ENCODE measurements around the gene PCLO. TPM values are rescaled to one million over a fixed set of nuclear protein-coding genes. Genes with fewer than 3 reads are reported as not detected.

The PCLO gene
- total RNA-seq, 1 experiment from 2014 or later, result 3.0 TPM

DNA sequence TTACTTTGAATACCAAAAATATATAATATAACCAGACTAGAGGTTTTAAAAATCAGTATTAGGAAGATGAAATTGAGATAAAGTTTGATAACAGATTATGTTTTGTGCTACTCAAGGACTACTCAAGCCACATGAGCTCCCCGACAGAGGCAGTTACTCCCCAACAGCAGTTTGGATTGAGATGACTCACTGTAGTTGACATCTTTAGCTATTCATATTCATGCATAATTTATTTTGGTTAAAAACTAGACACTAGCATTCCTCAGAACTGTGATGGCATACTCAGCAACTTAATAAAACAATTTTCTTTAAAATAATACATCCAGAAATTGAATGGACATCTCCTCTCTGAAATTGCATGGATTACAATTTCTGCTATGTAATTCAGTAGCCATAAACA lies 19.6 kb downstream of the PCLO start:
- ChIA-PET CTCF (no interaction called here), POLR2A (interaction anchor here (1.1 kb wide), 1 partner anchor 10 kb away, joined by 5 read pairs; no protein-coding TSS in a partner anchor)
- Mint-ChIP-seq H3K36me3 (no peaks in the 10 kb centered on the region), H3K4me1 (peaks cover 38% of the 10 kb centered on the region), H3K9me3 (no peaks in the 10 kb centered on the region), H3K27ac (no peak overlapping the region), H3K4me3 (no peak overlapping the region), H3K27me3 (ENCODE audit: low read depth) (no peaks in the 10 kb centered on the region)
- no peak for DNase-seq (ENCODE audit: low spot score)
- TF ChIP-seq ZNF671 (CRISPR knock-in tag; IDR thresholded peaks at IDR 0.05) (no peak), NFATC4 (CRISPR knock-in tag; IDR thresholded peaks at IDR 0.05) (no peak), ZNF396 (CRISPR knock-in tag; IDR thresholded peaks at IDR 0.05; ENCODE audit: borderline replicate concordance) (no peak), ZNF138 (CRISPR knock-in tag; conservative IDR thresholded peaks at IDR 0.05) (no peak), TCF7 (CRISPR knock-in tag; IDR thresholded peaks at IDR 0.05; ENCODE audit: low read depth) (no peak), SMAD4 (CRISPR knock-in tag; IDR thresholded peaks at IDR 0.05) (no peak), HMGA2 (CRISPR knock-in tag; IDR thresholded peaks at IDR 0.05) (no peak), EMX1 (CRISPR knock-in tag; IDR thresholded peaks at IDR 0.05) (no peak), IRF2 (CRISPR knock-in tag; IDR thresholded peaks at IDR 0.05; ENCODE audit: borderline replicate concordance, low read depth) (no peak), FOXK1 (CRISPR knock-in tag; IDR thresholded peaks at IDR 0.05) (no peak), ESRRA (CRISPR knock-in tag; IDR thresholded peaks at IDR 0.05; ENCODE audit: borderline replicate concordance) (no peak), ZNF121 (CRISPR knock-in tag; IDR thresholded peaks at IDR 0.05) (no peak), TP53 (CRISPR knock-in tag; IDR thresholded peaks at IDR 0.05) (no peak)
- TF ChIP-seq, protein P1, sequence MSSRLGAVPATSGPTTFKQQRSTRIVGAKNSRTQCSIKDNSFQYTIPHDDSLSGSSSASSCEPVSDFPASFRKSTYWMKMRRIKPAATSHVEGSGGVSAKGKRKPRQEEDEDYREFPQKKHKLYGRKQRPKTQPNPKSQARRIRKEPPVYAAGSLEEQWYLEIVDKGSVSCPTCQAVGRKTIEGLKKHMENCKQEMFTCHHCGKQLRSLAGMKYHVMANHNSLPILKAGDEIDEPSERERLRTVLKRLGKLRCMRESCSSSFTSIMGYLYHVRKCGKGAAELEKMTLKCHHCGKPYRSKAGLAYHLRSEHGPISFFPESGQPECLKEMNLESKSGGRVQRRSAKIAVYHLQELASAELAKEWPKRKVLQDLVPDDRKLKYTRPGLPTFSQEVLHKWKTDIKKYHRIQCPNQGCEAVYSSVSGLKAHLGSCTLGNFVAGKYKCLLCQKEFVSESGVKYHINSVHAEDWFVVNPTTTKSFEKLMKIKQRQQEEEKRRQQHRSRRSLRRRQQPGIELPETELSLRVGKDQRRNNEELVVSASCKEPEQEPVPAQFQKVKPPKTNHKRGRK (CRISPR knock-in tag; IDR thresholded peaks at IDR 0.05; ENCODE audit: borderline replicate concordance), result no peak
- TF ChIP-seq, protein P2, sequence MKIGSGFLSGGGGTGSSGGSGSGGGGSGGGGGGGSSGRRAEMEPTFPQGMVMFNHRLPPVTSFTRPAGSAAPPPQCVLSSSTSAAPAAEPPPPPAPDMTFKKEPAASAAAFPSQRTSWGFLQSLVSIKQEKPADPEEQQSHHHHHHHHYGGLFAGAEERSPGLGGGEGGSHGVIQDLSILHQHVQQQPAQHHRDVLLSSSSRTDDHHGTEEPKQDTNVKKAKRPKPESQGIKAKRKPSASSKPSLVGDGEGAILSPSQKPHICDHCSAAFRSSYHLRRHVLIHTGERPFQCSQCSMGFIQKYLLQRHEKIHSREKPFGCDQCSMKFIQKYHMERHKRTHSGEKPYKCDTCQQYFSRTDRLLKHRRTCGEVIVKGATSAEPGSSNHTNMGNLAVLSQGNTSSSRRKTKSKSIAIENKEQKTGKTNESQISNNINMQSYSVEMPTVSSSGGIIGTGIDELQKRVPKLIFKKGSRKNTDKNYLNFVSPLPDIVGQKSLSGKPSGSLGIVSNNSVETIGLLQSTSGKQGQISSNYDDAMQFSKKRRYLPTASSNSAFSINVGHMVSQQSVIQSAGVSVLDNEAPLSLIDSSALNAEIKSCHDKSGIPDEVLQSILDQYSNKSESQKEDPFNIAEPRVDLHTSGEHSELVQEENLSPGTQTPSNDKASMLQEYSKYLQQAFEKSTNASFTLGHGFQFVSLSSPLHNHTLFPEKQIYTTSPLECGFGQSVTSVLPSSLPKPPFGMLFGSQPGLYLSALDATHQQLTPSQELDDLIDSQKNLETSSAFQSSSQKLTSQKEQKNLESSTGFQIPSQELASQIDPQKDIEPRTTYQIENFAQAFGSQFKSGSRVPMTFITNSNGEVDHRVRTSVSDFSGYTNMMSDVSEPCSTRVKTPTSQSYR (CRISPR knock-in tag; IDR thresholded peaks at IDR 0.05), result no peak
- TF ChIP-seq, protein P3, sequence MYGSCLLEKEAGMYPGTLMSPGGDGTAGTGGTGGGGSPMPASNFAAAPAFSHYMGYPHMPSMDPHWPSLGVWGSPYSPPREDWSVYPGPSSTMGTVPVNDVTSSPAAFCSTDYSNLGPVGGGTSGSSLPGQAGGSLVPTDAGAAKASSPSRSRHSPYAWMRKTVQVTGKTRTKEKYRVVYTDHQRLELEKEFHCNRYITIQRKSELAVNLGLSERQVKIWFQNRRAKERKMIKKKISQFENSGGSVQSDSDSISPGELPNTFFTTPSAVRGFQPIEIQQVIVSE (CRISPR knock-in tag; IDR thresholded peaks at IDR 0.05; ENCODE audit: borderline replicate concordance), result no peak
- TF ChIP-seq, protein P4, sequence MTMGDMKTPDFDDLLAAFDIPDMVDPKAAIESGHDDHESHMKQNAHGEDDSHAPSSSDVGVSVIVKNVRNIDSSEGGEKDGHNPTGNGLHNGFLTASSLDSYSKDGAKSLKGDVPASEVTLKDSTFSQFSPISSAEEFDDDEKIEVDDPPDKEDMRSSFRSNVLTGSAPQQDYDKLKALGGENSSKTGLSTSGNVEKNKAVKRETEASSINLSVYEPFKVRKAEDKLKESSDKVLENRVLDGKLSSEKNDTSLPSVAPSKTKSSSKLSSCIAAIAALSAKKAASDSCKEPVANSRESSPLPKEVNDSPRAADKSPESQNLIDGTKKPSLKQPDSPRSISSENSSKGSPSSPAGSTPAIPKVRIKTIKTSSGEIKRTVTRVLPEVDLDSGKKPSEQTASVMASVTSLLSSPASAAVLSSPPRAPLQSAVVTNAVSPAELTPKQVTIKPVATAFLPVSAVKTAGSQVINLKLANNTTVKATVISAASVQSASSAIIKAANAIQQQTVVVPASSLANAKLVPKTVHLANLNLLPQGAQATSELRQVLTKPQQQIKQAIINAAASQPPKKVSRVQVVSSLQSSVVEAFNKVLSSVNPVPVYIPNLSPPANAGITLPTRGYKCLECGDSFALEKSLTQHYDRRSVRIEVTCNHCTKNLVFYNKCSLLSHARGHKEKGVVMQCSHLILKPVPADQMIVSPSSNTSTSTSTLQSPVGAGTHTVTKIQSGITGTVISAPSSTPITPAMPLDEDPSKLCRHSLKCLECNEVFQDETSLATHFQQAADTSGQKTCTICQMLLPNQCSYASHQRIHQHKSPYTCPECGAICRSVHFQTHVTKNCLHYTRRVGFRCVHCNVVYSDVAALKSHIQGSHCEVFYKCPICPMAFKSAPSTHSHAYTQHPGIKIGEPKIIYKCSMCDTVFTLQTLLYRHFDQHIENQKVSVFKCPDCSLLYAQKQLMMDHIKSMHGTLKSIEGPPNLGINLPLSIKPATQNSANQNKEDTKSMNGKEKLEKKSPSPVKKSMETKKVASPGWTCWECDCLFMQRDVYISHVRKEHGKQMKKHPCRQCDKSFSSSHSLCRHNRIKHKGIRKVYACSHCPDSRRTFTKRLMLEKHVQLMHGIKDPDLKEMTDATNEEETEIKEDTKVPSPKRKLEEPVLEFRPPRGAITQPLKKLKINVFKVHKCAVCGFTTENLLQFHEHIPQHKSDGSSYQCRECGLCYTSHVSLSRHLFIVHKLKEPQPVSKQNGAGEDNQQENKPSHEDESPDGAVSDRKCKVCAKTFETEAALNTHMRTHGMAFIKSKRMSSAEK (CRISPR knock-in tag; IDR thresholded peaks at IDR 0.05; ENCODE audit: borderline replicate concordance), result no peak
- TF ChIP-seq, protein P5, sequence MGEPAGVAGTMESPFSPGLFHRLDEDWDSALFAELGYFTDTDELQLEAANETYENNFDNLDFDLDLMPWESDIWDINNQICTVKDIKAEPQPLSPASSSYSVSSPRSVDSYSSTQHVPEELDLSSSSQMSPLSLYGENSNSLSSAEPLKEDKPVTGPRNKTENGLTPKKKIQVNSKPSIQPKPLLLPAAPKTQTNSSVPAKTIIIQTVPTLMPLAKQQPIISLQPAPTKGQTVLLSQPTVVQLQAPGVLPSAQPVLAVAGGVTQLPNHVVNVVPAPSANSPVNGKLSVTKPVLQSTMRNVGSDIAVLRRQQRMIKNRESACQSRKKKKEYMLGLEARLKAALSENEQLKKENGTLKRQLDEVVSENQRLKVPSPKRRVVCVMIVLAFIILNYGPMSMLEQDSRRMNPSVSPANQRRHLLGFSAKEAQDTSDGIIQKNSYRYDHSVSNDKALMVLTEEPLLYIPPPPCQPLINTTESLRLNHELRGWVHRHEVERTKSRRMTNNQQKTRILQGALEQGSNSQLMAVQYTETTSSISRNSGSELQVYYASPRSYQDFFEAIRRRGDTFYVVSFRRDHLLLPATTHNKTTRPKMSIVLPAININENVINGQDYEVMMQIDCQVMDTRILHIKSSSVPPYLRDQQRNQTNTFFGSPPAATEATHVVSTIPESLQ (CRISPR knock-in tag; IDR thresholded peaks at IDR 0.05), result no peak
- TF ChIP-seq, protein P6, sequence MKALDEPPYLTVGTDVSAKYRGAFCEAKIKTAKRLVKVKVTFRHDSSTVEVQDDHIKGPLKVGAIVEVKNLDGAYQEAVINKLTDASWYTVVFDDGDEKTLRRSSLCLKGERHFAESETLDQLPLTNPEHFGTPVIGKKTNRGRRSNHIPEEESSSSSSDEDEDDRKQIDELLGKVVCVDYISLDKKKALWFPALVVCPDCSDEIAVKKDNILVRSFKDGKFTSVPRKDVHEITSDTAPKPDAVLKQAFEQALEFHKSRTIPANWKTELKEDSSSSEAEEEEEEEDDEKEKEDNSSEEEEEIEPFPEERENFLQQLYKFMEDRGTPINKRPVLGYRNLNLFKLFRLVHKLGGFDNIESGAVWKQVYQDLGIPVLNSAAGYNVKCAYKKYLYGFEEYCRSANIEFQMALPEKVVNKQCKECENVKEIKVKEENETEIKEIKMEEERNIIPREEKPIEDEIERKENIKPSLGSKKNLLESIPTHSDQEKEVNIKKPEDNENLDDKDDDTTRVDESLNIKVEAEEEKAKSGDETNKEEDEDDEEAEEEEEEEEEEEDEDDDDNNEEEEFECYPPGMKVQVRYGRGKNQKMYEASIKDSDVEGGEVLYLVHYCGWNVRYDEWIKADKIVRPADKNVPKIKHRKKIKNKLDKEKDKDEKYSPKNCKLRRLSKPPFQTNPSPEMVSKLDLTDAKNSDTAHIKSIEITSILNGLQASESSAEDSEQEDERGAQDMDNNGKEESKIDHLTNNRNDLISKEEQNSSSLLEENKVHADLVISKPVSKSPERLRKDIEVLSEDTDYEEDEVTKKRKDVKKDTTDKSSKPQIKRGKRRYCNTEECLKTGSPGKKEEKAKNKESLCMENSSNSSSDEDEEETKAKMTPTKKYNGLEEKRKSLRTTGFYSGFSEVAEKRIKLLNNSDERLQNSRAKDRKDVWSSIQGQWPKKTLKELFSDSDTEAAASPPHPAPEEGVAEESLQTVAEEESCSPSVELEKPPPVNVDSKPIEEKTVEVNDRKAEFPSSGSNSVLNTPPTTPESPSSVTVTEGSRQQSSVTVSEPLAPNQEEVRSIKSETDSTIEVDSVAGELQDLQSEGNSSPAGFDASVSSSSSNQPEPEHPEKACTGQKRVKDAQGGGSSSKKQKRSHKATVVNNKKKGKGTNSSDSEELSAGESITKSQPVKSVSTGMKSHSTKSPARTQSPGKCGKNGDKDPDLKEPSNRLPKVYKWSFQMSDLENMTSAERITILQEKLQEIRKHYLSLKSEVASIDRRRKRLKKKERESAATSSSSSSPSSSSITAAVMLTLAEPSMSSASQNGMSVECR (CRISPR knock-in tag; IDR thresholded peaks at IDR 0.05; ENCODE audit: borderline replicate concordance), result no peak
- TF ChIP-seq, protein P7, sequence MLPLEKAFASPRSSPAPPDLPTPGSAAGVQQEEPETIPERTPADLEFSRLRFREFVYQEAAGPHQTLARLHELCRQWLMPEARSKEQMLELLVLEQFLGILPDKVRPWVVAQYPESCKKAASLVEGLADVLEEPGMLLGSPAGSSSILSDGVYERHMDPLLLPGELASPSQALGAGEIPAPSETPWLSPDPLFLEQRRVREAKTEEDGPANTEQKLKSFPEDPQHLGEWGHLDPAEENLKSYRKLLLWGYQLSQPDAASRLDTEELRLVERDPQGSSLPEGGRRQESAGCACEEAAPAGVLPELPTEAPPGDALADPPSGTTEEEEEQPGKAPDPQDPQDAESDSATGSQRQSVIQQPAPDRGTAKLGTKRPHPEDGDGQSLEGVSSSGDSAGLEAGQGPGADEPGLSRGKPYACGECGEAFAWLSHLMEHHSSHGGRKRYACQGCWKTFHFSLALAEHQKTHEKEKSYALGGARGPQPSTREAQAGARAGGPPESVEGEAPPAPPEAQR (CRISPR knock-in tag; IDR thresholded peaks at IDR 0.05), result no peak
- ATAC-seq, result peak; percentile 23; the same call in 1 of the 2 replicates

Data from WTC11 (cell line).